Pancreas (tissue), 10 donors: ENCODE measurements around the gene CBLC. TPM values are rescaled to one million over a fixed set of nuclear protein-coding genes. Genes with fewer than 3 reads are reported as not detected.

Experiments used
- ATAC-seq, 4 donors: fragments of 200-7000 bp; cut with Tn5 transposase; one replicate each; pipeline versions ENCODE4 v1.8.0 to v1.9.1; 2020; ENCODE audit warnings: mild to moderate bottlenecking in 4 of 4, moderate library complexity in 4 of 4
- DNase-seq, 6 donors: peaks; one replicate each; pipeline ENCODE4 v3.0.0-alpha.2; 2020
- FAIRE-seq: peaks from 2 replicates; lab custom pipeline; 2012; peaks lifted over from hg19 to GRCh38; lab: Jason Lieb, UNC
- H3K27ac ChIP-seq, 4 donors: fragments of 200-600 bp; sonication (generic); 1 replicate in 3 of 4; 2 replicates in 1 of 4; pipeline versions ENCODE4 v1.5.0 to v1.8.0; 2020
- H3K27me3 ChIP-seq, 4 donors: fragments of 200-600 bp; one replicate each; pipeline ENCODE4 v1.8.0; 2021
- H3K36me3 ChIP-seq, 3 donors: fragments of 200-600 bp; sonication (generic) in 1 of 3; one replicate each; pipeline versions ENCODE4 v1.5.0 to v1.8.0; 2020 to 2021
- H3K4me1 ChIP-seq, 3 donors: fragments of 200-600 bp; one replicate each; pipeline ENCODE4 v1.8.0; 2021
- H3K4me3 ChIP-seq, 4 donors: fragments of 200-600 bp; sonication (generic) in 2 of 4; one replicate each; pipeline versions ENCODE4 v1.5.0 to v1.8.0; 2020 to 2021
- H3K9me3 ChIP-seq, 4 donors: fragments of 200-600 bp; one replicate each; pipeline ENCODE4 v1.8.0; 2021
- WGBS, 2 donors: extraction: QIAGEN DNeasy Blood & Tissue Kit; methylation state at CpG; one replicate each; pipeline ENCODE4 v1.1.7; 2013; 5-methylcytosine and 5-hydroxymethylcytosine counted together
- intact Hi-C, 3 donors: fragments of 100-400 bp; cut with DNase I; formaldehyde crosslinking; loops; one replicate each; pipeline versions ENCODE4 v1.11.1 to v1.14.2; 2022
- polyA plus RNA-seq, 2 donors: library from polyadenylated mRNA; stranded (reverse); fragments of 200-250 nt; gene quantifications; one replicate each; pipeline ENCODE4 v1.2.3, GENCODE V29; 2013
- total RNA-seq, 6 donors: library from RNA; stranded (reverse); fragmentation: NEBNext Ultra II Directional in 4 of 6; extraction: Animal tissue kit (Norgen Biotek cat#: 25700) in 4 of 6; gene quantifications; one replicate each; pipeline versions ENCODE4 v1.2.1 to v1.2.4, GENCODE V29; 2021 to 2023
- TF ChIP-seq, protein P1 (sequence below), 4 donors: fragments of 200-600 bp; sonication (generic) in 3 of 4; IDR thresholded peaks; one replicate each; pipeline versions ENCODE4 v1.5.0 to v1.8.0; 2021; ENCODE audit warnings: antibody characterized with exemption in 4 of 4
- donor health status: healthy with polysubstance abuse.
- donor health status: DM: no; HTN: no; CAD: no; lungs with moderate emphysema.
- donor health status: DM: no; HTN: no; CAD: no.
- donor health status: control.
- donor health status: control.
- donor health status: Bipolar disorder and iron deficiency.
- donor health status: DM: yes; HTN: yes; CAD: no.
- donor health status: DM: no; HTN: no; CAD: no.
- donor health status: DM: no; HTN: no; CAD: no.
- donor health status: DM: yes; HTN: yes; CAD: no.

CBLC gene
- total and polyA plus RNA-seq, 8 donors, result 10.1 to 29.7 (median 13.9) TPM

DNA sequence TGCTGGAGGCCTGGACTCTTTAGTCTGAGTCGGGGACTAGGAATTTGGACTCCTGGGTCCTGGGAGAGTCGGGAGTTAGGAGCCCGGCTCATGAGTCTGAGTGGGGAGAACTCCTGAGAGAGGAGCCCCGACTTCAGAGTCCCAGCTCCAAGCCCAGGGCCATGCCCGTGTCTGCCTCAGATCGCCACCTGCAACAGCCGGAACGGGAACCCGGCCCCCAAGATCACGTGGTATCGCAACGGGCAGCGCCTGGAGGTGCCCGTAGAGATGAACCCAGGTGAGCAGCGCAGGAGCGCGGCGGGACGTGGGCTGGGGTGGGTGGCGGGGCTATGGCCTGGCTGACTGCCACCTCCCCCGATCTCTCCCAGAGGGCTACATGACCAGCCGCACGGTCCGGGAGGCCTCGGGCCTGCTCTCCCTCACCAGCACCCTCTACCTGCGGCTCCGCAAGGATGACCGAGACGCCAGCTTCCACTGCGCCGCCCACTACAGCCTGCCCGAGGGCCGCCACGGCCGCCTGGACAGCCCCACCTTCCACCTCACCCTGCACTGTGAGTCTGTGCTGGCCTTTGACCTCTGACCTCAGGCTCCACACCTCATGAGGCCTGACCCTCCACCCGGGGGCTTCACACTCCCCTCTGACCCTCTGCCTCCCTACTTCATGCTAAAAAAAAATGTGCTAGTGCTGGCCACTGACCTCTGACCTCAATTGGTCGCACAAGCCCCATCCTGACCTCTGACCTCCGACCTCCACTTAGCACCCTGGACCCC lies 35.6 kb downstream of the CBLC start:
- no peak for FAIRE-seq
- TF ChIP-seq, protein P1, sequence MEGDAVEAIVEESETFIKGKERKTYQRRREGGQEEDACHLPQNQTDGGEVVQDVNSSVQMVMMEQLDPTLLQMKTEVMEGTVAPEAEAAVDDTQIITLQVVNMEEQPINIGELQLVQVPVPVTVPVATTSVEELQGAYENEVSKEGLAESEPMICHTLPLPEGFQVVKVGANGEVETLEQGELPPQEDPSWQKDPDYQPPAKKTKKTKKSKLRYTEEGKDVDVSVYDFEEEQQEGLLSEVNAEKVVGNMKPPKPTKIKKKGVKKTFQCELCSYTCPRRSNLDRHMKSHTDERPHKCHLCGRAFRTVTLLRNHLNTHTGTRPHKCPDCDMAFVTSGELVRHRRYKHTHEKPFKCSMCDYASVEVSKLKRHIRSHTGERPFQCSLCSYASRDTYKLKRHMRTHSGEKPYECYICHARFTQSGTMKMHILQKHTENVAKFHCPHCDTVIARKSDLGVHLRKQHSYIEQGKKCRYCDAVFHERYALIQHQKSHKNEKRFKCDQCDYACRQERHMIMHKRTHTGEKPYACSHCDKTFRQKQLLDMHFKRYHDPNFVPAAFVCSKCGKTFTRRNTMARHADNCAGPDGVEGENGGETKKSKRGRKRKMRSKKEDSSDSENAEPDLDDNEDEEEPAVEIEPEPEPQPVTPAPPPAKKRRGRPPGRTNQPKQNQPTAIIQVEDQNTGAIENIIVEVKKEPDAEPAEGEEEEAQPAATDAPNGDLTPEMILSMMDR (IDR thresholded peaks at IDR 0.05), result no peak
- Histone ChIP-seq H3K4me3 (no peak overlapping the region), H3K9me3 (no peaks in the 10 kb centered on the region), H3K4me1 (peaks cover 6 to 12% (median 7%) of the 10 kb centered on the region in 3 donors), H3K27ac (no peak overlapping the region), H3K36me3 (no peaks in the 10 kb centered on the region), H3K27me3 (no peaks in the 10 kb centered on the region)
- intact Hi-C loops, result no loop called here
- 88 to 89% methylated on average over 38 of the region's 38 CpGs for WGBS, 2 donors
- no peak for DNase-seq
- no peak for ATAC-seq

DNA sequence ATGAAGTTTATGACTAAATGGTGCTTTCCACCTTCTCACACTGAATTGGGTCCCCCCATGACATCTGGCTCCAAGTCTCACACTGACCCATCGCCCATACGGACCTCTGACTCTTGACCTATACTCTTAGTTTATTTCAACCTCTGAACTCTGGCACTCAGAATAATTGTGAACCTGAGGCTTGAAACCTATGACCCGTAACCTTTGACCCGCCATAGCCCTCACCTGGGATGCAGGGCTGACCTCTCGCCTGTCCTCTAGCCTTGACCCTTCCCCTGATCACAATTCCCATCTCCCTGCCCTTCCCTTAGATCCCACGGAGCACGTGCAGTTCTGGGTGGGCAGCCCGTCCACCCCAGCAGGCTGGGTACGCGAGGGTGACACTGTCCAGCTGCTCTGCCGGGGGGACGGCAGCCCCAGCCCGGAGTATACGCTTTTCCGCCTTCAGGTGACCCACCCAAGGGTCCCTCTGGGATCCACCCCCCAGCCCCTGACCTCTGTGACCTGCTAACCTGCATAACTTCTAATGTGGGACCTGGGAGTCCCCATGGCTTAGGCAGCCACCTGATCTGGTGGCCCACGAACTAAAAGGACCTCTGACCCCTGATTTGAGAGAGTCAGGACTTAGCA lies 36.3 kb downstream of the CBLC start:
- intact Hi-C loops, result no loop called here
- FAIRE-seq, result no peak
- H3K4me1 ChIP-seq, result peaks cover 6 to 8% (median 7%) of the 10 kb centered on the region in 3 donors
- no peaks in the 10 kb centered on the region for H3K36me3 ChIP-seq
- DNase-seq, result no peak
- TF ChIP-seq, protein P1 (IDR thresholded peaks at IDR 0.05), result no peak
- no peaks in the 10 kb centered on the region for H3K27me3 ChIP-seq
- no peaks in the 10 kb centered on the region for H3K9me3 ChIP-seq
- H3K27ac ChIP-seq, result no peak overlapping the region
- H3K4me3 ChIP-seq, result no peak overlapping the region
- 92% methylated on average over 16 of the region's 16 CpGs for WGBS, 2 donors
- no peak for ATAC-seq

DNA sequence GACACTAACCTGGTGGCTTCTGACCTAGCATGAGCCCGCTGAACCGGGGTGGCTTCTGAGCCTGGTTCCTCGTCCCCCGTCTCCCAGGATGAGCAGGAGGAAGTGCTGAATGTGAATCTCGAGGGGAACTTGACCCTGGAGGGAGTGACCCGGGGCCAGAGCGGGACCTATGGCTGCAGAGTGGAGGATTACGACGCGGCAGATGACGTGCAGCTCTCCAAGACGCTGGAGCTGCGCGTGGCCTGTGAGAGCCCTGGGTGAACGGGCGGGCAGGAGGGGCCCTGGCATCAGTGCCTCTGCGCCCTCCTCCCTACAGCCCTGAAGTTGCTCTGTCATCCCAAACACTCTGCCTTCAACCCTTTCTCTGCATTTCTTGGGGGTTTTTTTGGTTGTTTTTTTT lies 36.8 kb downstream of the CBLC start:
- 95 to 96% methylated on average over 17 of the region's 17 CpGs for WGBS, 2 donors
- ATAC-seq (no peak), DNase-seq (no peak), FAIRE-seq (no peak)
- Histone ChIP-seq H3K9me3 (no peaks in the 10 kb centered on the region), H3K27me3 (no peaks in the 10 kb centered on the region), H3K27ac (no peak overlapping the region), H3K4me1 (peaks cover 3 to 7% (median 4%) of the 10 kb centered on the region in 3 donors), H3K36me3 (no peaks in the 10 kb centered on the region), H3K4me3 (no peak overlapping the region)
- intact Hi-C loops, result no loop called here
- TF ChIP-seq, protein P1 (IDR thresholded peaks at IDR 0.05), result no peak

DNA sequence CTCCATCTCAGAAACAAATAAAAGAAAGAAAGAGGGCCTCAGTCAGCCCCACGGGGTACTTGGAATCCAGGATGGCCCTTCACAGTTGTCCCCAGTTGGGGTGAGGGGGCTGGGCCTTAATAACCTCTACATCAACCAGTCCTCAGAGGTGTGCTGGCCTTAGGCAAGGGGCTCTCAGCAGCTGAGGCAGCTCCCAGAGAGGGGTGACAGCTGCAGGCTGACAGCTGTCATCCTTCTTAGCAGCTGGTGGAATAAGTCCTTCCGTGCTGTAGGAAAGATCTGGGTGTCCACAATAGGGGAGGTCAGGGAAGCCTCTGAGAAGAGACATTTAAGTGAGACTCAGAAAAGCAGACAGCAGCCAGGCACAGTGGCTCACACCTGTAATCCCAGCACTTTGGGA lies 38.6 kb downstream of the CBLC start:
- Histone ChIP-seq H3K27ac (no peak overlapping the region), H3K36me3 (no peaks in the 10 kb centered on the region), H3K27me3 (no peaks in the 10 kb centered on the region), H3K4me1 (no peaks in the 10 kb centered on the region), H3K4me3 (no peak overlapping the region), H3K9me3 (no peaks in the 10 kb centered on the region)
- DNase-seq (no peak), ATAC-seq (no peak), FAIRE-seq (no peak)
- intact Hi-C loops, result no loop called here
- TF ChIP-seq, protein P1 (IDR thresholded peaks at IDR 0.05), result no peak
- 88 to 93% methylated on average over 2 of the region's 2 CpGs for WGBS, 2 donors
